ENCODE data around the gene TMEM184A. TPM values are rescaled to one million over a fixed set of nuclear protein-coding genes. Genes with fewer than 3 reads are reported as not detected.
A peak's percentile ranks its signal among the peaks of the same experiment; 100 is the strongest.

TMEM184A gene
- polyA plus RNA-seq, 4 donors, result 30.0 to 55.0 (median 44.3) TPM

DNA sequence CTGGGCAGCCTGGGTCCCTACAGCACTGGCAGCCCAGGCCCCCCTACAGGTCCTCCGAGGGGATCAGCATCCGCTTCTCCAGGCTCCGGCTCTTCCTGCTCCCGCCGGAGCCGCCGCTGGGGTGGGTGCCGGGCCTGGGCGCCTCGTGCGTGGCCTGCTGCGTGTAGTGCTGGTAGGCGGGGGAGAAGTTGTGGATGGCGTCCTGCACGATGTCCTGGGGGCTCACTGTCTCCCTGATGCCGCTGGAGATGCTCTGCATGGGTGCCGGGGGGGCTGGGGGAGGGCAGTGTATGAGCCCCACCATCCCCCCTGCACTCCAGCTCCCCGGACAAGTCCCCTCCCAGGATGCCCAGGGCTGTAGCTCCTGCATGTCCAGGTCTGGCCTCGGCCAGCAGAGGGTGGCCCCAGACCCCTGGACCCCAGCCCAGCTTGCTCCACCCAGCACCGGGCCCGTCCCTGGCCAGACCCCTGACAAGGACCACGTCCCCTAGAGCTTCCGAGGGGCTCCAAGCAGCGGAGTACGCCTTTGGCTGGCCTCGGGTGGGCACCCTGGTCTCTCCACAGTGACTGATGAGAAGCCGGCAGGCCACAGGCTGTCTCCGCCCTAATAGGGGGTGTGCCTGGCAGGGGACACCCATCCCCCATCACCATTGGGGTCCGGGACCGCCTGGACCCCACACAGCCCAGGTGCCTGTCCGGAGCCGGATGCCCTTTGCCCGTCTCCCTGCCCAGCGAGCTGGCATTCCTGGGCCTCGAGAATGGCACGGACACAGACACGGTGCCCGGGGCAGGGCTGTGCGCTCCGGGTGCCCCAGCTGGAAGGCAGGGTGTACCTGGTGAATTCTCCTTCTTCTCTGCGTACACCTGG lies 8.9 kb downstream of the TMEM184A start:
- DNase-seq (no peak), FAIRE-seq (no peak)
- Histone ChIP-seq H3K9me3 (ENCODE audit: control insufficient read depth in 2 of 2, insufficient read depth in 1 of 2, low read depth in 1 of 2, low read length in 1 of 2) (no peaks in the 10 kb centered on the region), H3K36me3 (ENCODE audit: control insufficient read depth in 3 of 3, insufficient read depth in 2 of 3, low read depth in 1 of 3, low read length in 3 of 3) (peaks cover 0 to 99% (median 15%) of the 10 kb centered on the region in 3 donors), H3K4me3 (ENCODE audit: low read depth in 1 of 3, low read length in 3 of 3) (no peak overlapping the region), H3K4me1 (ENCODE audit: control insufficient read depth in 3 of 3, insufficient read depth in 2 of 3, low read depth in 1 of 3, low read length in 2 of 3) (peaks cover 0 to 9% (median 0%) of the 10 kb centered on the region in 3 donors), H3K27me3 (ENCODE audit: control insufficient read depth in 3 of 3, insufficient read depth in 3 of 3, low read length in 3 of 3) (no peaks in the 10 kb centered on the region), H3K27ac (ENCODE audit: low read depth in 1 of 3, low read length in 2 of 3) (no peak overlapping the region)
- WGBS, 3 donors, result 87 to 89% (median 89%) methylated on average over 33 to 41 of the region's 41 CpGs

DNA sequence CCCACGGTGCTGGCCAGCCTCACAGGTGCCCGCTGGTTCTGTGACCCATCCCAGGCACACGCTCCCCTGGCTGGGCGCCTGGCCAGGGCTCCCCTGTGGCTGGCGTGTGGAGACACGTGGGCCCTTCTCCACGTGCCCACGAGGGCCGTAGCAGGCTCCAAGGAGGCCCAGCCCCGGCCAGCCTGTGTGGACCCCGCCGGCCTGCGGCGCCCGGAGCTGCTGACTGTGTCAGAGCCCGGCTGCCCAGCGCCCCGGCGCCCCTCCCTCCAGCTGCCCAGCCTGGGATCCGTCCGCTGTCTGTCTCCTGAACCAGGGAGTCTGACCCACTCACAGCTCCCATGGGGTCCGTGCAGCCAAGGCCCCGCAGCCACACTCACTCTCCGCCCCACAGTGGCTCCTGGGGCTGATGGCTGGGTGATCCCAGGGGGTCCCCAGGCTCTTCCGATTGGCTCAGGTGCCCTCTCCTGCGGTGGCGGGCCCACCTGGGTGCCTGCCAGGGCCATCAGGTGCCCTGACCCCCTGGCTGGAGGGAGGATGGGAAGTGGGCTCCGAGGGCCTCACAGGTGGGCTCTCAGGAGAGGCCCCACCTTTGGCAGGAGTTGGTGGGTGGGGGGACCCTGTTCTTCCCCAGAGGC lies 9.6 kb downstream of the TMEM184A start:
- WGBS, 3 donors, result 77 to 89% (median 78%) methylated on average over 17 to 28 of the region's 28 CpGs
- FAIRE-seq (no peak), DNase-seq (no peak)
- Histone ChIP-seq H3K27ac (ENCODE audit: low read depth in 1 of 3, low read length in 2 of 3) (no peak overlapping the region), H3K36me3 (ENCODE audit: control insufficient read depth in 3 of 3, insufficient read depth in 2 of 3, low read depth in 1 of 3, low read length in 3 of 3) (peaks cover 0 to 99% (median 15%) of the 10 kb centered on the region in 3 donors), H3K4me3 (ENCODE audit: low read depth in 1 of 3, low read length in 3 of 3) (no peak overlapping the region), H3K27me3 (ENCODE audit: control insufficient read depth in 3 of 3, insufficient read depth in 3 of 3, low read length in 3 of 3) (no peaks in the 10 kb centered on the region), H3K9me3 (ENCODE audit: control insufficient read depth in 2 of 2, insufficient read depth in 1 of 2, low read depth in 1 of 2, low read length in 1 of 2) (no peaks in the 10 kb centered on the region), H3K4me1 (ENCODE audit: control insufficient read depth in 3 of 3, insufficient read depth in 2 of 3, low read depth in 1 of 3, low read length in 2 of 3) (peaks cover 0 to 9% (median 0%) of the 10 kb centered on the region in 3 donors)

DNA sequence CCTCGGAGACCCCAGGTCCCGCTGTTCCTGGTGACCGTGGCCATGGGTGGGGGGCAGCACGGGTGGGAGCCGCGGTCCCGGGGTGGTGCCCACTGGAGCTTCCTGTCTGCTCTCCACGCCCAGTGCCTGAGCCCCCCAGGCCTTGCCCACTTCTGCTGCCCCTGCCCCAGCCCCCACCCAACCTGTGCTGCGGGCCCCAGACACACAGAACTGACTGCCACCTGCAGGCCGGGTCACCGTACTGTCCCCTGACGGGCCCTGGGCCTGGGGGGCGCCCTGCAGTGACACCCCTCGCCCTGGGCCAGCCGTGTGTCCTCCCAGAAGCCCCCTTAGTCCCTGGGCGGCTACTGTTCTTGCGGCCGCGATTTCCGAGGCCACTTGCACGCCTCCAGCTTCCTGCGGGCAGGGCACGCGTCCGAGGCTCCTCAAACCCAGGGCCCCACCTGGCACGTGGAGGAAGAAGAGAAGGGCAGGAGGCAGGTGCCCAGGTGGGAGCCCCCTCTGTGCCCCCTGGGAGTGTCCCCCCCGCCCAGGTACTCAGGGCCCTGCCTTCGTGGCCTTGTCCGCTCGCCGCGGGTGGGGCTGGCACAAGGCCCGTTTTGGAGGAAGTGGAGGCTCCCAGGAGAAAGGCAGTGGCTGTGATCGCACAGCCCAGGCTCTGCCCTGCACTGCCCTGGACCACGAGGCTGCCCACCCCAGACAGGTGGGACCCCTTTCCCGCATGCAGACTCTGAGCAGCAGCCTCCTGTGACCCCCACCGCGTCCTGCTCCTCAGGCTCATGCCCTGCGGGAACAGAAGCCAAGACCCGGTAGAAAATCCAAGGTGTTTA lies 10.4 kb downstream of the TMEM184A start:
- no peaks in the 10 kb centered on the region for H3K9me3 ChIP-seq (ENCODE audit: control insufficient read depth in 2 of 2, insufficient read depth in 1 of 2, low read depth in 1 of 2, low read length in 1 of 2)
- DNase-seq (no peak), FAIRE-seq (no peak)
- WGBS, 3 donors, result 61 to 73% (median 65%) methylated on average over 24 to 40 of the region's 40 CpGs
- no peak overlapping the region for H3K4me3 ChIP-seq (ENCODE audit: low read depth in 1 of 3, low read length in 3 of 3)
- H3K36me3 ChIP-seq (ENCODE audit: control insufficient read depth in 3 of 3, insufficient read depth in 2 of 3, low read depth in 1 of 3, low read length in 3 of 3), result peaks cover 4 to 100% (median 14%) of the 10 kb centered on the region in 3 donors
- H3K27ac ChIP-seq (ENCODE audit: low read depth in 1 of 3, low read length in 2 of 3), result no peak overlapping the region
- H3K4me1 ChIP-seq (ENCODE audit: control insufficient read depth in 3 of 3, insufficient read depth in 2 of 3, low read depth in 1 of 3, low read length in 2 of 3), result peaks cover 0 to 9% (median 0%) of the 10 kb centered on the region in 3 donors
- H3K27me3 ChIP-seq (ENCODE audit: control insufficient read depth in 3 of 3, insufficient read depth in 3 of 3, low read length in 3 of 3), result no peaks in the 10 kb centered on the region

DNA sequence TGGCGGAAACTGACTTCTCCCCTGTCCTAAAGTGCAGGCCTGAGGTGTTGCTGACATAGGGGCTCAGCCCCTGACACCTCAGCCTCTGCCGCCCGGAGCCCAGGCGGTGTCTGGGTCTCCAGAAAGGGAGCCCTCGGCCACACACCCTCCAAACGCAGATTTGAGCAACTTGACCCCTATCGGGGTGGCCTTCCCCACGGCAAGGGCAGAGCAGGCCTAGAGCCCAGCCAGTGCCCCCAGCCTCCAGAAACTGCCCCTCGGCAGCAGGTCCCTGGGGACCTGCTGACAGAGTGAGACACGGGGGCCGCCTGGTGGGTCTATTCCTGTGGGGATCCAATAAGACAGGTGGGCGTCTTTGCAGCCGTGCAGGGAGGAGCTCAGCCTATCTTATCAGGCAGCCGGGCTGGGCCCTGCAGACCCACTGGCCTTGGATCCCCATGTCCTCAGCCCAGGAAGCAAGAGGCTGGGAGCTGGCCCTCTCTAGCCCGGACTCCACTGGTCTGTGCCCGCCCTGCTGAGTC lies 11.0 kb downstream of the TMEM184A start:
- peaks cover 0 to 9% (median 0%) of the 10 kb centered on the region in 3 donors for H3K4me1 ChIP-seq (ENCODE audit: control insufficient read depth in 3 of 3, insufficient read depth in 2 of 3, low read depth in 1 of 3, low read length in 2 of 3)

DNA sequence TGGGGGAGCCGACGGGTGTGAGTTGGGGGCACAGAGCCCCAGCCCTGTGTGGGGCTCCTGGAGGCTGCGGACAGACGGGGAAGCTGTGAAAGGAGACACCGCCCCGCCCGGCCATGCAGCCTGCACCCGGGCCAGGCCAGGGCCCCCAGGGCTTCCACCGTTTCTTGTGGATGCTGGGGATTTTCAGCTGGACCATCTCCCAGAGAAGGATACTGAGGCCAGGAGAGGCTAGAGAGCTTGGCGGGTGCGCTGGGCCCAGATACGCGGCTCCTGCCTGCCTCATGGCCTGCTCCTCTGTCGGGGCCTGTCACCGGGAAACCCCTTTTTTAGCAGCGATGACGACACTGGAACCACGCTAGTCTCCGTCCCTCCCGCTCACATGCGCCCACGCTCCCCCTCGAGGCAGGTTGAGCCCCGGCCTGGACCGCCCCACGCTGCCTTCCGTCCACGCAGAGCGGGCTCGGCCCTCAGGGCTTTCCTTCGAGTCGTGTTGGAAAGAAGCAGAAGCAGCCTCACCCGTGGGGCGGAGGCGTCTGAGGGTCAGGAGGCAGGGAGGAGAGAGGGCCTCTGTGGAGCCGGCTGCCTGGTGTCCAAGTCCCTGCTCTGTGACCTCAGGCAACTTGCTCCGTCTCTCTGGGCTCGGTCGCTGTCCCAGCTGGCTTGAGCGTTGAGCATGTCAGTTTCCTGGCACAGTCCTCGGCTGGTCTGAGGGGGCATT lies 11.7 kb downstream of the TMEM184A start:
- Histone ChIP-seq H3K4me1 (ENCODE audit: control insufficient read depth in 3 of 3, insufficient read depth in 2 of 3, low read depth in 1 of 3, low read length in 2 of 3) (peaks cover 0 to 9% (median 0%) of the 10 kb centered on the region in 3 donors), H3K9me3 (ENCODE audit: control insufficient read depth in 2 of 2, insufficient read depth in 1 of 2, low read depth in 1 of 2, low read length in 1 of 2) (no peaks in the 10 kb centered on the region), H3K4me3 (ENCODE audit: low read depth in 1 of 3, low read length in 3 of 3) (no peak overlapping the region), H3K27me3 (ENCODE audit: control insufficient read depth in 3 of 3, insufficient read depth in 3 of 3, low read length in 3 of 3) (no peaks in the 10 kb centered on the region), H3K36me3 (ENCODE audit: control insufficient read depth in 3 of 3, insufficient read depth in 2 of 3, low read depth in 1 of 3, low read length in 3 of 3) (peaks cover 15 to 100% (median 17%) of the 10 kb centered on the region in 3 donors), H3K27ac (ENCODE audit: low read depth in 1 of 3, low read length in 2 of 3) (no peak overlapping the region)
- DNase-seq (no peak), FAIRE-seq (no peak)
- WGBS, 3 donors, result 73 to 76% (median 75%) methylated on average over 35 to 41 of the region's 41 CpGs

More for the DNA sequence above, 11.0 kb downstream of the TMEM184A start:
- DNase-seq (no peak), FAIRE-seq (no peak)
- no peaks in the 10 kb centered on the region for H3K27me3 ChIP-seq (ENCODE audit: control insufficient read depth in 3 of 3, insufficient read depth in 3 of 3, low read length in 3 of 3)
- no peak overlapping the region for H3K4me3 ChIP-seq (ENCODE audit: low read depth in 1 of 3, low read length in 3 of 3)
- WGBS, 3 donors, result 71 to 81% (median 79%) methylated on average over 16 of the region's 16 CpGs
- no peak overlapping the region for H3K27ac ChIP-seq (ENCODE audit: low read depth in 1 of 3, low read length in 2 of 3)
- H3K36me3 ChIP-seq (ENCODE audit: control insufficient read depth in 3 of 3, insufficient read depth in 2 of 3, low read depth in 1 of 3, low read length in 3 of 3), result peaks cover 11 to 100% (median 16%) of the 10 kb centered on the region in 3 donors
- no peaks in the 10 kb centered on the region for H3K9me3 ChIP-seq (ENCODE audit: control insufficient read depth in 2 of 2, insufficient read depth in 1 of 2, low read depth in 1 of 2, low read length in 1 of 2)

DNA sequence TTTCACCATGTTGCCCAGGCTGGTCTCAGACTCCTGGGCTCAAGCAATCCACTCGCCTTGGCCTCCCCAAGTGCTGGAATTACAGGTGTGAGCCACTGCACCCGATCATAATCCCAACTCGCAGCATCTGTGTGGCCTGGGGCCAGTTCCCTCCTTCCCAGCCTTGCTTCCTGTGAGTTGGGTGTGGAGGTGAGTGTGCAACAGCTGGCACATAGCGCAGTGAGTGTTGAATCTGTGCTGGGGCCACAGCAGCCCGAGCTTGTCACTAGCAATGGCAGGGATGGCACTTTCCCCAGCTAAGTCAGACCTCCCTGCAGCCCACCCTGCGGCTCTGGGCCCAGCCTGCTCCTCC lies 12.2 kb downstream of the TMEM184A start:
- Histone ChIP-seq H3K9me3 (ENCODE audit: control insufficient read depth in 2 of 2, insufficient read depth in 1 of 2, low read depth in 1 of 2, low read length in 1 of 2) (no peaks in the 10 kb centered on the region), H3K36me3 (ENCODE audit: control insufficient read depth in 3 of 3, insufficient read depth in 2 of 3, low read depth in 1 of 3, low read length in 3 of 3) (peaks cover 14 to 100% (median 17%) of the 10 kb centered on the region in 3 donors), H3K4me3 (ENCODE audit: low read depth in 1 of 3, low read length in 3 of 3) (no peak overlapping the region), H3K27ac (ENCODE audit: low read depth in 1 of 3, low read length in 2 of 3) (no peak overlapping the region), H3K27me3 (ENCODE audit: control insufficient read depth in 3 of 3, insufficient read depth in 3 of 3, low read length in 3 of 3) (no peaks in the 10 kb centered on the region), H3K4me1 (ENCODE audit: control insufficient read depth in 3 of 3, insufficient read depth in 2 of 3, low read depth in 1 of 3, low read length in 2 of 3) (peaks cover 0 to 12% (median 0%) of the 10 kb centered on the region in 3 donors)
- peak in 1 of 2 donors; percentile 39 for DNase-seq
- 58 to 76% (median 66%) methylated on average over 6 of the region's 6 CpGs for WGBS, 3 donors
- no peak for FAIRE-seq

DNA sequence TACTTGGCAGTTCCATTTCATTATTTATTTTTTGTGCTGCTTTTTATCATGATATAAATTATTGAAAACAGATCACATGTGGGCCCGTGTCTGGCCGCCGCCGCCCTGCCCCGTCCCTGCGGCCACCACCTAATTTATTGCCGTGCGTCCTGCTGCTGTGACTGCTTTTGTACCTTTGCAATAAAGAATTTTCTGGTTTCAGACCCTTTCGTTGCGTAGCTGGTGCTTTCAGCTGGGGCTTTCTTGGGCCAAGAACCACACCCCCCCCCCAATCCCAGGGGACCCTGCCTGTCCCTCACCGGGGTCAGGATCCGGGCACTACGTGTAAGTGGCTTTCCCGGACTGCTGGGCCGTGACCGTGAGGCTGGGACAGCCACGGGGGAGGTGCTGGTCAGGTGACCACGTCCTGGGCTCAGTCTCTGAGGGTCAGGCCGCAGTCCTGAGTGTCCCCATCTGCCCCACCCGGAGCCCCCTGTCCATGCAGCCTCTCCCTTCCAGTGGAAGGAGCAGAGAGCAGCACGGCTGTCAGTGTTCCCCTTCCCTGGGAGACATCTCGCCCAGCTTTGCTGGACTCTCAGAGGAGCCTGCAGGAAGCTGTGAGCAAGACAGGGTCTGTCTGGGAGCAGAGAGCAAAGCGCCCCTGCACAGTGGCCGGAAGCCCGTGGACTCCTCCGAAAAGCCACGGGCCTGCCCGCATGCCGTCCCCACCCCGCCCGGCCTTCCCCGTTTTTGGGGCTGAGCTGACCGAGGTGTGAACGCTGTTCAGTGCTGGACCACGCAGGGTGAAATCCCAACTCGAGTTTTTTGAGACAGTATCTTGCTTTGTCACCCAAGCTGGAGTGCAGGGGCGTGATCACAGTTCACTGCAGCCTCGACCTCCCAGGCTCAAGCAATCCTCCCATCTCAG lies 12.9 kb downstream of the TMEM184A start:
- H3K36me3 ChIP-seq (ENCODE audit: control insufficient read depth in 3 of 3, insufficient read depth in 2 of 3, low read depth in 1 of 3, low read length in 3 of 3), result peaks cover 14 to 100% (median 17%) of the 10 kb centered on the region in 3 donors
- H3K27ac ChIP-seq (ENCODE audit: low read depth in 1 of 3, low read length in 2 of 3), result no peak overlapping the region

More for the DNA sequence above, 12.9 kb downstream of the TMEM184A start:
- DNase-seq (no peak), FAIRE-seq (no peak)
- Histone ChIP-seq H3K4me1 (ENCODE audit: control insufficient read depth in 3 of 3, insufficient read depth in 2 of 3, low read depth in 1 of 3, low read length in 2 of 3) (peaks cover 0 to 19% (median 2%) of the 10 kb centered on the region in 3 donors), H3K27me3 (ENCODE audit: control insufficient read depth in 3 of 3, insufficient read depth in 3 of 3, low read length in 3 of 3) (no peaks in the 10 kb centered on the region), H3K9me3 (ENCODE audit: control insufficient read depth in 2 of 2, insufficient read depth in 1 of 2, low read depth in 1 of 2, low read length in 1 of 2) (no peaks in the 10 kb centered on the region), H3K4me3 (ENCODE audit: low read depth in 1 of 3, low read length in 3 of 3) (no peak overlapping the region)
- WGBS, 3 donors, result 81 to 83% (median 82%) methylated on average over 36 to 38 of the region's 38 CpGs

All from small intestine (tissue), 7 donors.